IPS-11a (cell line): Measurements from ENCODE around the gene MRPL2.
A peak's percentile ranks its signal among the peaks of the same experiment; 100 is the strongest.

Experiments
- H3K4me3 ChIP-seq: one replicate; pipeline ENCODE4 v1.5.1; 2013; ENCODE audit warnings: low read depth, low read length, control low read depth

MRPL2 gene

GRCh38 chr6:43059168-43060033 lies at the start of gene MRPL2, which contains the start of gene KLC4:
Gene MRPL2, minus strand, starts transcription at chr6:43059434. Its CDS starts 53 bp downstream, at chr6:43059381.
Gene KLC4, plus strand, starts transcription at chr6:43059631. Its CDS starts 1,705 bp downstream, at chr6:43061336.
- H3K4me3 ChIP-seq = peak within 1 kb of the TSS; percentile 88

- no peak overlapping the region for H3K4me3 ChIP-seq
Observed at GRCh38 chr6:43107344-43108062, 48.3 kb upstream of the MRPL2 start.

- H3K4me3 ChIP-seq = no peak overlapping the region
Observed at GRCh38 chr6:43105538-43106222, 46.4 kb upstream of the MRPL2 start.

- no peak overlapping the region for H3K4me3 ChIP-seq
Observed at GRCh38 chr6:43103253-43103876, 44.1 kb upstream of the MRPL2 start.

GRCh38 chr6:43101497-43101896 lies 42.3 kb upstream of the MRPL2 start:
- H3K4me3 ChIP-seq = no peak overlapping the region

GRCh38 chr6:43097502-43097901 lies 38.3 kb upstream of the MRPL2 start:
- no peak overlapping the region for H3K4me3 ChIP-seq

GRCh38 chr6:43097098-43097489 lies 37.9 kb upstream of the MRPL2 start:
- no peak overlapping the region for H3K4me3 ChIP-seq

GRCh38 chr6:43096451-43097097 lies 37.3 kb upstream of the MRPL2 start:
- no peak overlapping the region for H3K4me3 ChIP-seq

GRCh38 chr6:43095939-43096338 lies 36.7 kb upstream of the MRPL2 start:
- no peak overlapping the region for H3K4me3 ChIP-seq

GRCh38 chr6:43093436-43094289 lies 34.4 kb upstream of the MRPL2 start:
- H3K4me3 ChIP-seq = no peak overlapping the region

- H3K4me3 ChIP-seq = no peak overlapping the region
Observed at GRCh38 chr6:43092635-43093034, 33.4 kb upstream of the MRPL2 start.

GRCh38 chr6:43091436-43091991 lies 32.3 kb upstream of the MRPL2 start:
- H3K4me3 ChIP-seq = no peak overlapping the region

- H3K4me3 ChIP-seq = no peak overlapping the region
Observed at GRCh38 chr6:43091020-43091419, 31.8 kb upstream of the MRPL2 start.

GRCh38 chr6:43090559-43090956 lies 31.3 kb upstream of the MRPL2 start:
- H3K4me3 ChIP-seq = no peak overlapping the region

GRCh38 chr6:43089874-43090558 lies 30.8 kb upstream of the MRPL2 start:
- no peak overlapping the region for H3K4me3 ChIP-seq

- no peak overlapping the region for H3K4me3 ChIP-seq
Observed at GRCh38 chr6:43089467-43089866, 30.2 kb upstream of the MRPL2 start.

GRCh38 chr6:43088654-43089056 lies 29.4 kb upstream of the MRPL2 start:
- H3K4me3 ChIP-seq = no peak overlapping the region

GRCh38 chr6:43086022-43086658 lies 26.9 kb upstream of the MRPL2 start:
- no peak overlapping the region for H3K4me3 ChIP-seq
